Jurkat, Clone E6-1 (cell line): Measurements from ENCODE around the gene PAQR4. TPM values are rescaled to one million over a fixed set of nuclear protein-coding genes. Genes with fewer than 3 reads are reported as not detected.
"Not testable (repeated sequence)": the region's sequence is repeated elsewhere in the genome, so short reads cannot be mapped to it uniquely, and the experiment has no call there.

ENCODE experiments used
- DNase-seq: peaks from one replicate; pipeline ENCODE4 v3.0.0-alpha.2; 2011; ENCODE audit warnings: low read depth, low spot score
- H3K4me3 ChIP-seq: 2 replicates; pipeline ENCODE4 v1.5.1; 2011; ENCODE audit warnings: mild to moderate bottlenecking, low read length, control low read depth, moderate library complexity
- polyA plus RNA-seq: library from polyadenylated mRNA; unstranded; fragments of >200 nt; gene quantifications from one replicate; pipeline ENCODE4 v1.2.1, GENCODE V29; 2012; ENCODE audit warnings: missing spikeins; ENCODE audit not compliant: insufficient read length, insufficient read depth

Gene PAQR4
- 33.2 TPM for polyA plus RNA-seq

GRCh38 chr16:2968738-2969544 lies at the start of gene PAQR4:
PAQR4 (plus strand) TSS chr16:2969348; CDS start chr16:2969675, 327 bp downstream.
- peak; percentile 71 for DNase-seq
- peak within 1 kb of the TSS; percentile 70 for H3K4me3 ChIP-seq

- no peak overlapping the region for H3K4me3 ChIP-seq
- DNase-seq = peak; percentile 51
Observed at GRCh38 chr16:2919511-2920255, 49.5 kb upstream of the PAQR4 start.

- no peak for DNase-seq
- H3K4me3 ChIP-seq = no peak overlapping the region
Observed at GRCh38 chr16:2923481-2923880, 45.7 kb upstream of the PAQR4 start.

- no peak overlapping the region for H3K4me3 ChIP-seq
- no peak for DNase-seq
Observed at GRCh38 chr16:2924901-2925755, 44.0 kb upstream of the PAQR4 start.

GRCh38 chr16:2925951-2926649 lies 43.0 kb upstream of the PAQR4 start:
- no peak for DNase-seq
- no peak overlapping the region for H3K4me3 ChIP-seq

GRCh38 chr16:2926650-2926999 lies 42.5 kb upstream of the PAQR4 start:
- DNase-seq = no peak
- H3K4me3 ChIP-seq = no peak overlapping the region; the same call in 1 of the 2 replicates

GRCh38 chr16:2927010-2927646 lies 42.0 kb upstream of the PAQR4 start:
- no peak overlapping the region; the same call in 1 of the 2 replicates for H3K4me3 ChIP-seq
- peak; percentile 86 for DNase-seq

- not testable (repeated sequence) for H3K4me3 ChIP-seq
Observed at GRCh38 chr16:2928151-2928550, 41.0 kb upstream of the PAQR4 start.

GRCh38 chr16:2928796-2929195 lies 40.4 kb upstream of the PAQR4 start:
- no peak for DNase-seq
- no peak overlapping the region for H3K4me3 ChIP-seq

More at GRCh38 chr16:2928151-2928550, 41.0 kb upstream of the PAQR4 start:
- DNase-seq = not testable (repeated sequence)

GRCh38 chr16:2929693-2930092 lies 39.5 kb upstream of the PAQR4 start:
- no peak overlapping the region for H3K4me3 ChIP-seq
- DNase-seq = no peak

GRCh38 chr16:2930236-2930635 lies 38.9 kb upstream of the PAQR4 start:
- no peak overlapping the region for H3K4me3 ChIP-seq
- DNase-seq = no peak

GRCh38 chr16:2931231-2931914 lies 37.8 kb upstream of the PAQR4 start:
- not testable (repeated sequence) for DNase-seq, H3K4me3 ChIP-seq

- no peak for DNase-seq
- no peak overlapping the region for H3K4me3 ChIP-seq
Observed at GRCh38 chr16:2933136-2933535, 36.0 kb upstream of the PAQR4 start.

GRCh38 chr16:2933701-2934100 lies 35.4 kb upstream of the PAQR4 start:
- DNase-seq = no peak
- no peak overlapping the region for H3K4me3 ChIP-seq

- no peak overlapping the region for H3K4me3 ChIP-seq
- no peak for DNase-seq
Observed at GRCh38 chr16:2934450-2934849, 34.7 kb upstream of the PAQR4 start.

GRCh38 chr16:2936436-2937011 lies 32.6 kb upstream of the PAQR4 start:
- DNase-seq = no peak
- no peak overlapping the region for H3K4me3 ChIP-seq

- DNase-seq = no peak
- no peak overlapping the region for H3K4me3 ChIP-seq
Observed at GRCh38 chr16:2937170-2937569, 32.0 kb upstream of the PAQR4 start.

- no peak for DNase-seq
- no peak overlapping the region for H3K4me3 ChIP-seq
Observed at GRCh38 chr16:2938206-2938605, 30.9 kb upstream of the PAQR4 start.
